ENCODE data around the gene TEAD1.

The TEAD1 gene

GRCh38 chr11:12631651-12632050 lies 42.6 kb upstream of the TEAD1 start:
- no peak overlapping the region for H3K4me3 ChIP-seq (ENCODE audit: low read depth, low read length)
- TF ChIP-seq CTCF (IDR thresholded peaks at IDR 0.05; ENCODE audit: borderline replicate concordance, insufficient read depth, low read depth, low read length) = no peak

- TF ChIP-seq CTCF (IDR thresholded peaks at IDR 0.05; ENCODE audit: borderline replicate concordance, insufficient read depth, low read depth, low read length) = no peak
- no peak overlapping the region for H3K4me3 ChIP-seq (ENCODE audit: low read depth, low read length)
Measured at GRCh38 chr11:12634329-12634728, 39.9 kb upstream of the TEAD1 start.

GRCh38 chr11:12636871-12637410 lies 37.3 kb upstream of the TEAD1 start:
- no peak overlapping the region for H3K4me3 ChIP-seq (ENCODE audit: low read depth, low read length)
- no peak for TF ChIP-seq CTCF (IDR thresholded peaks at IDR 0.05; ENCODE audit: borderline replicate concordance, insufficient read depth, low read depth, low read length)

GRCh38 chr11:12639388-12639787 lies 34.8 kb upstream of the TEAD1 start:
- TF ChIP-seq CTCF (IDR thresholded peaks at IDR 0.05; ENCODE audit: borderline replicate concordance, insufficient read depth, low read depth, low read length) = no peak
- no peak overlapping the region for H3K4me3 ChIP-seq (ENCODE audit: low read depth, low read length)

- TF ChIP-seq CTCF (IDR thresholded peaks at IDR 0.05; ENCODE audit: borderline replicate concordance, insufficient read depth, low read depth, low read length) = no peak
- H3K4me3 ChIP-seq (ENCODE audit: low read depth, low read length) = no peak overlapping the region
Measured at GRCh38 chr11:12640355-12640754, 33.9 kb upstream of the TEAD1 start.

- no peak overlapping the region for H3K4me3 ChIP-seq (ENCODE audit: low read depth, low read length)
- no peak for TF ChIP-seq CTCF (IDR thresholded peaks at IDR 0.05; ENCODE audit: borderline replicate concordance, insufficient read depth, low read depth, low read length)
Measured at GRCh38 chr11:12640926-12641849, 33.0 kb upstream of the TEAD1 start.

GRCh38 chr11:12642040-12642439 lies 32.2 kb upstream of the TEAD1 start:
- H3K4me3 ChIP-seq (ENCODE audit: low read depth, low read length) = no peak overlapping the region

More at GRCh38 chr11:12642040-12642439, 32.2 kb upstream of the TEAD1 start:
- no peak for TF ChIP-seq CTCF (IDR thresholded peaks at IDR 0.05; ENCODE audit: borderline replicate concordance, insufficient read depth, low read depth, low read length)

Measured in GM12875 (cell line).